SH-SY5Y (cell line): Measurements from ENCODE around the gene PTCH2.

Source experiments
- GATA2 ChIP-seq: IDR thresholded peaks from 2 replicates; pipeline ENCODE4 v1.6.1; 2011; ENCODE audit warnings: mild to moderate bottlenecking, low read depth, low read length
- GATA3 ChIP-seq: IDR thresholded peaks from 2 replicates; pipeline ENCODE4 v1.6.1; 2011; ENCODE audit warnings: low read depth, mild to moderate bottlenecking, low read length, moderate library complexity

DNA sequence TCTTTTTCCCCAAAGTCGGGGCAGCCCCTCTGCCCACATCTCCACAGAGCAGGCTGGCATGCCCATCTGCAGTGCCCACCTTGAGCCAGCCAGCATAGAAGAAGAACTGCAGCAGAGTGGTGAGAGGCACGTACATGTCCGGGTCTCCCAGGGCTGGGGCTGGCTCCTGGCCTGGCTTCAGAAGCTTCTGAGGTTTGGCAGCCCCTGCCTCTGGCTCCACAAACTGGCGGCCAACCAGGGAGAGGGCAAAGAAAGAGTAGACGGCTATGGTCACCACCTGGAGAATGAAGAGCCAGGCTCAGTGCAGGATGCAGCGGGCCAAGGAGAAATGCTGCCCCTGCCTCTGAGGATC lies 58.0 kb downstream of the PTCH2 start:
- TF ChIP-seq GATA2 (no peak), GATA3 (no peak)
